HG02943 (cell line): ENCODE data around the gene STX8.
"Not testable (repeated sequence)": the region's sequence is repeated elsewhere in the genome, so short reads cannot be mapped to it uniquely, and the experiment has no call there.

Experiments
- ATAC-seq: cut with Tn5 transposase; IDR thresholded peaks from one replicate; pipeline ENCODE4 v1.9.1; 2021; ENCODE audit warnings: mild to moderate bottlenecking, low read depth, moderate library complexity; ENCODE audit not compliant: unreplicated experiment

Gene STX8

DNA sequence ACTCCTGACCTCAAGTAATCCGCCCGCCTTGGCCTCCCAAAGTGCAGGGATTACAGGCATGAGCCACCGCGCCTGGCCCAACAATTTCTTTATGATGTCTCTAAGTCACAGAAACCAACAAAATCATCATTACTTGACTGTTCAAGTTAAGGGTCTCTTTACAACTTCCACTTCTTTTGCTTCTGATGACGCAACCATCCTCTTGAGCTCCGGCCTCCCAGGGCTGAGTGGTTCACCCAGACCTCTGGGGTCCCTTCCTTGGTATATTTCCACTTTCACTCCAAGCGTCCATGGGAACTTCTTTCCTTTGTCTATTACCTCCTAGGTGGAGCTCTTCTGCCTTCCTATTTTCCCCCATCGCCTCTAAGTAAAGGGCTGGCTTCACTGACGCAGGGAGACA lies 300.6 kb downstream of the STX8 start:
- no peak for ATAC-seq

DNA sequence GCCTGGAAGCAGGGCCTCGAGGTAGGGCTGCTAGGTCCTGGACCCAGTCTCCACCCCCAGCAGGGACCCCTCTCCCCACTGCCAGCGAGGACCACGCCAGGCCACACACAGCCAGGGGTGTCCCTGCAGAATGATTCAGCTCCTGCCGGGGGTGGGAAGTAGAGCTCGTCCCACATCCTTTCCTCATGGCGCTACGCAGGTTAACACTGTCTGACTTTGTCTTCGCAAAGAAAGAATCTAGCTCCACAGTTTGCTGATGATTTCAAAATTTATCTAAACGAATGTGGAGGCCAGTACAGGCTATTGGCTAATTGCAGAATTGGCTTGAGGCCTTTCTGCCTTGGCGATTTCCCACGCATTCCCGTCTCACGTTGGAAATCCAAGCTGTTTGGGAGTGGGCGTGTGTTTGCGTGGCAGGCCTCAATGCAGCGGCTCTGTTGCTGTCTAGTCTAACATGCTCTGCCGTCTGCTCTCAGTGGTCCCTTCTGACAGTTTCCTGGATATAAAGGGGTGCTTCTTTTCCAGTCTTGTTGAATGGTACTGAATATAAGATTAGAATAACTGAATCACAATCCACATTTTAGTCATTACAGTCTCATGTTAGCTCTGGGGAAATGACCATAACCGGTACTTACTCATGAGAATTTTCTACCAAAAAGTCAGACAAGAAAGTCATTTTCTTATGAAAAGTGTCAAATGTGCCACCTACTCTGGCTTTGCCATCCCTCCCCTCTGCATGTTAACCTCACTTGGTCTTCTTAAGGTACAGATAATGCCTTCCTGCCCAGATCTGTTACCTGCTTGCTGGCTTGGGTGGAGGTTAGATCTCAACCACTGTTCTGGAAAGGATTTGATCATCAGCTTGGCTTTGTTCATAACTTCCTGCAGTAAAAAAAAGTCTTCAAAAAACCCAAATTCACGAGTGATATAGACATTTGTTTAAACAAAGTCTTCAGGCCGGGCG lies 301.9 kb downstream of the STX8 start:
- no peak for ATAC-seq

DNA sequence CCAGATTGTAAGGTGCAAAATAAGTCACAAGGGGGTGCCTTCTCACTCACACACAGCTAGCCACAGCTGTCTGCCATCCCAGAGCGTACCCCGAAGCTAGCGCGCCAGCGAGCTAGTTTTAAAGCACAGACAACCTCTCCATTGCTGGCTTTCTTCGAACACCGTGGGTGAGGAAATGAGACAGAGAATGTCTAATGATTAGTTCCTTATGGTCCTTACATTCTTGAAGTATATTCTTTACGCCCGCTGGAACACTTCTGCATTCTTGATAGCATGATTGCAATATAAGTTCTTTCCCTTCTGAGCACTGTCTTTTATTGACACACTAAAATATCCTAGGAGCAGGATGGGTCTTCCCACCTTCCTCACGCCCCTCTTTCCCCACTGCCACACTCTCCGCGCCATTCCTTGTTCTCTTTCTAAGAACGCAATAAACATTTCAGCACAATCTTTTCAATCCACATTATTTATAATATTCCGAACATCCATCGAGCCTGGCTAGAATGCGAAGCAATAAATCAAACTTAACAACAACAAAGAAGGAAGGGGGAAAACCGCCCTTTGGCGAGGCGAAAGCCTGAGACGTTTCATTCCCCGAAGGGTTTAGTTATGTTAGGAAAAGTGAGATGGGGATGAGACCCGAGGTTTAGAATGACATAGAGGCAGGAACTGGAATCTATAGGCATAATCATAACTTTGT lies 303.0 kb downstream of the STX8 start:
- ATAC-seq, result no peak

- no peak for ATAC-seq
Measured at GRCh38 chr17:9271989-9272388, 303.6 kb downstream of the STX8 start.

DNA sequence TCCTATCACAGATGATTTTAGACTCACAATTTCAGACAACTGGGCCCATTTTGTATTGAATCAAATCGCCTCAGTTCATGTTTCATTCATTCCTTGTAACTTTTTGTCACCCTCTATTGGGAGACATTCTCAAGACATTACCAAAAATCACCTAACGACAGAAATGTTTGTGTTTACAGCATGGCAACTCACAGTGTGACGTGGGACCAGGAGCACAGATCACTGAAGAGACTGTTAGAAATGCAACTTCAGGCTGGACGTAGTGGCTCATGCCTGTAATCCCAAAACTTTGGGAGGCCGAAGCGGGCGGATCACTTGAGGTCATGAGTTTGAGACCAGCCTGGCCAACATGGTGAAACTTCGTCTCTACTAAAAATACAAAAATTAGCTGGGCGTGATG lies 304.7 kb downstream of the STX8 start:
- ATAC-seq, result no peak

- ATAC-seq, result no peak
Measured at GRCh38 chr17:9269350-9270035, 306.1 kb downstream of the STX8 start.

DNA sequence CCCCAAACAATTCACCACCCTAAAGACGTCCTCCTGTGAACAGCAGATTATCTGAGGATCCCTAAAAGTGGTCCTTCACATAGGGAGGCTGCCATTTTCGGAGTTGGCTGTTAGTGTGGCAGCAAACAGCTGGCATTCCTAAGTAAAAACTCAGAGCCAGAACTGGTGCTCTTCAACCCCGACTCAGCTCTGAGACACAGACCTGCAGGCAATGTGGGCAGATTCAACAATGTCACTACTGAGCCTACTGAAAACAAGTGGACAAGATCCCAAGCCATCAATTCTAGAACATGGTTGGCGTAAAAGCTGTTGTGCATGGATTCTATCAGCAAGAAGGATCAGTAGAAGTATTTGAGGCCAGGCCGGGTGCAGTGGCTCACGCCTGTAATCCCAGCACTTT lies 307.1 kb downstream of the STX8 start:
- ATAC-seq, result no peak

DNA sequence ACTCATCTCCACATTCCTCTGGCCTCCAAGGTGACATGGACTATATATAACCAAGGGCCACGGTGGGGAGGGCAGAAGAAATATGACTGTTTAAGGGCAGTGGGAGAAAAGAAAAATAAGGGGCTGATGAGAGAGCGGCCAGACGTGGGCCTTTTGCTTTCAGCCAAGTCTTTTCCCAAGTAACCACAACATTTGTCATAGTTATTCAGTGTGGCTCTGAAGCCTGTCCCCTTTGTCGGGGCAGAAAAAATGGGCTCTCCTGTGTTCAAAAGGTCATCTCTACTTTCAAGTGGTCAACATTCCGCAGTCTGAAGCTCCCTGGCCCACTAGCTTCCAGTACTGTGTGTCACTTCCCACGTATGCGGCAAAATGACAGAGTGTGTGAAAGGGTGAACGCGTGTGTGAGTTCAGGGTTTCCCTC lies 308.9 kb downstream of the STX8 start:
- no peak for ATAC-seq

DNA sequence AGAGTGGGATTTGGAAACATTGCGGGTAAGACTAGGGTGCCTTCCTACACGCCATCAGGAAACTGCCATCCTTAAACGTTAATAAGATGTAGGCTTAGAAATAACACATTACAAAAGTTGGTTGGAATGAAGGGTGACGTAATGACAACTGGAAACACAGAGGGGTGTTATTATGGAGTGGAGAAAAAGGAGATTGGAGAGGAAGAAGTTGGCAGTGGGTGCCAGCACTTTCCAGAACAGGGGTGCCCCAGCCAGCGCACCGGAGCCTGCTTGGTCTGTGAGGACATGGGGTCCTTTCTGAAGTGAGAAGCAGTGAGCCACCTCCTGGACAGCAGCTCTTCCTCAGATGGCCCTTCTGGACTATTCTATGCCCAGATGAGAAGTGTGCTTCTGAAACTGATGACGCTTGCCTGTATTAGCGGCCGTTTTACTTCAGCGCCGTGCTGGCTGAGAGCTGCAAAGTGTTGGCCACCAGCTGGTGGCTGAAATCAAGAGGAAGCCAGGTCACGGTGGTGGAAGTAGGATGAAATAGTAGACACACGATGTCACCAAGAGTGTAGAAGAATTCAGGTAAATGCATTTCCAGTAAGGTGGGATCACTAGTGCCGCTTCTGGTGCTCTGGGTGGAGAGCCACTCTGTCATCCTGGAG lies 309.5 kb downstream of the STX8 start:
- ATAC-seq, result no peak

- ATAC-seq, result no peak
Measured at GRCh38 chr17:9261081-9262012, 314.3 kb downstream of the STX8 start.

DNA sequence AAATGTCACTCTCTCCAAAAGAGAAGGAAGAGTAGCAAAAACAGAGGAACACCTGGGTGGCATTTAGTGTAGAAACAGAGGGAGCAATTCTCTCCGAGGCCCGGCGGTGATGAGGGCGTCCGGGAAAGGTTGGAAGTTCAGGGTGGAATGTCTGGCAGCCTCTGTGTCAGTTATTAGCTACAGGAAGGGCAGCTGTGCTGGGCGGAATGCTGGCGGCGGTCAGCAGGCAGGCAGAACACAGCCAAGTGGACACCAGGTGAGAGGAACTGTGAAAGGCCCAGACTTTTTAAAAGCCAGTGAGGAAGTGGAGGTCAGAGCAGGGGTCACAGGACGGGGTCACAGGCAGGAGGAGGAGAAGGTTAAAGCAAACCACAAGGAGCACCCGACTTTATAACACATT lies 316.2 kb downstream of the STX8 start:
- no peak for ATAC-seq

- no peak for ATAC-seq
Measured at GRCh38 chr17:9258115-9259015, 317.3 kb downstream of the STX8 start.

GRCh38 chr17:9257630-9257965 lies 318.0 kb downstream of the STX8 start:
- not testable (repeated sequence) for ATAC-seq

DNA sequence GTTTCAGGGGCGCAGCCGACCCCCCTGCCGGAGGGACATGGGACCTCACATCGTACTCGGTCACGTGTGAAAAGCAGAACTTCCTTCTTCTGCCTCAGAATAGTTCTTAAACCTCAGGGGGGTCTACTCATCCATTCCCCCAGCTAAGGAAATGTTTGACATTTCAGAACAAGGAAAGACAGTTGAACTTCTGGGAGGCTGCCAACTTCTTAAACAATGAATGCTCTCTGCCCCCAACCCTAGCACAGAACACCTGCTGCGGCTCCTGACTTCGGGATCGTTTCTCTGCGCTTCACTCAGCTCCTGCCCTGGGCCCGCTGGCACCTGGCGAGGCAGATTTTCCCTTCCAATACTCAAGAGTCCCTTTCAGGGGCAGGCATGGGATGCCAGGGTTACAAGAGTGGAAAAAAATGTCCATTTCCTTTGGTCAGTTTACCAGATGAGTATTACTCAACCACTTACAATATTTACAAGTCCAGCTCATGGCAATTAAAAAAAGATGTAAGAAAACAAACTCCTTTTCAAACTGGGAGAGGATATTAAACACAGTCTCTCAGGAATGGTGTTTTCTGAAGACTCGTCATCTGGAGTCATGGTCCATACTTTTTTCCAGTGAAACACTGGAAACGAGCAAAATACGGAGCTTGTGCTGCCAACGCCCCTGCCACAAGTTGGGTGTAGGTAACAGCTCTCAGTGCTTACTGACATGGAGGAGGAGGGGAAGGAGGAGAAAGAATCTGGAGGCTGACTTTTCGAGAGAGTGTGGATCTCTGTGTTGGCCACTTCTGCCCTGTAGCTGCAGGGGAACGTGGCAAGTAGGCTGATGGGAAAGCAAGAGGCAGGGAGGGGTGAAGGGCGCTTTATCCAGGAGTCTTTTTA lies 318.6 kb downstream of the STX8 start:
- no peak for ATAC-seq

DNA sequence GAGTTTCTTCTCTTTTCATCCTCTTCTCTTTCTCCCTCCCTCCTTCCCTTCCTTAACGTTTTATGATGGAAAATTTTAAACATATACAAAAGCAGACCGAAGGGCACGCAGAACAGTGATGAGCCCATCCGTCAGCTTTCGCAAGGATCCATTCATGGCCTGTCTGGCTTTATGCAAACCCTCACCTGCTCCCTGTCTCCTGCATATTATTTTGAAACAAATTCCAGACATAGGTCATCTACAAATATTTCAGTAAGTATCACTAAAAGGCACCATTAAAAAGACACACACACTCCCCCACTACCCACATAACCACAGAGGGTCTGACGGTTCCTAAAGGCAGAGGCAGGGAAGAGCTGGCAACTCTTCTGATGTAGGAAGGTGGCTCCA lies 319.3 kb downstream of the STX8 start:
- ATAC-seq, result no peak

GRCh38 chr17:9255833-9256232 lies 319.8 kb downstream of the STX8 start:
- ATAC-seq, result no peak

GRCh38 chr17:9254841-9255240 lies 320.8 kb downstream of the STX8 start:
- no peak for ATAC-seq

- no peak for ATAC-seq
Measured at GRCh38 chr17:9253308-9253707, 322.3 kb downstream of the STX8 start.
